ENCODE data around the gene UBTD2. TPM values are rescaled to one million over a fixed set of nuclear protein-coding genes. Genes with fewer than 3 reads are reported as not detected.

The UBTD2 gene
- total and polyA plus RNA-seq, 9 of the 15 experiments (the other 6 are each of a cell fraction or from before 2014, with no cell fraction given), result 0.01 to 0.46 (median 0.15) TPM; not detected in 1

GRCh38 chr5:172177176-172177575, 106.4 kb downstream of the UBTD2 start:
- H3K9ac ChIP-seq (ENCODE audit: insufficient read depth in 1 of 2, low read depth in 2 of 2, low read length in 2 of 2), result no peak overlapping the region
- H3K4me2 ChIP-seq (ENCODE audit: insufficient read depth, low read length), result no peak overlapping the region
- in situ Hi-C loops (cut with MboI), result no loop called here
- intact Hi-C loops (cut with micrococcal nuclease), result no loop called here
- no peak overlapping the region for H2AFZ ChIP-seq (ENCODE audit: low read depth, low read length)
- FAIRE-seq (no peak), DNase-seq (ENCODE audit: extremely low read depth in 1 of 4, low spot score in 3 of 4) (no peak), ATAC-seq (no peak)
- no peaks in the 10 kb centered on the region for H3K27me3 ChIP-seq (ENCODE audit: control insufficient read depth in 2 of 2, insufficient read depth in 2 of 2, low read length in 2 of 2)
- WGBS (ENCODE audit: insufficient coverage, low coverage, missing lambda C conversion rate), result 53% methylated on average over 7 of the region's 7 CpGs
- H3K9me1 ChIP-seq (ENCODE audit: control insufficient read depth, insufficient read depth, low read length), result no peaks in the 10 kb centered on the region
- H3K36me3 ChIP-seq (ENCODE audit: control insufficient read depth, insufficient read depth, low read length), result no peaks in the 10 kb centered on the region
- no peak overlapping the region for H3K4me3 ChIP-seq
- 0 out of 2 replicates have a peak, but pooled peaks cover 2% of the 10 kb centered on the region for H3K9me3 ChIP-seq (replicated peaks; ENCODE audit: control insufficient read depth, insufficient read depth, low read depth, low read length)
- ChIA-PET POLR2A (interaction anchor here (0.5 to 0.7 kb wide), 2 partner anchors 13 to 49 kb away, joined by 3 read pairs; no protein-coding TSS in a partner anchor), CTCF (ENCODE audit: low intra/inter-chr PET ratio) (no interaction called here)
- no peaks in the 10 kb centered on the region for H4K20me1 ChIP-seq (replicated peaks; ENCODE audit: control insufficient read depth, insufficient read depth, low read length)
- H3K79me2 ChIP-seq (ENCODE audit: control insufficient read depth, insufficient read depth, low read length), result no peaks in the 10 kb centered on the region
- H3K27ac ChIP-seq (ENCODE audit: extremely low read depth, low read depth, low read length), result no peak overlapping the region
- BruUV-seq (replicated peaks), result no TSS peak
- no peak for TF ChIP-seq ZNF165 (CRISPR knock-in tag; IDR thresholded peaks at IDR 0.05; ENCODE audit: borderline replicate concordance)
- no peak for TF ChIP-seq ZNF561 (CRISPR knock-in tag; conservative IDR thresholded peaks at IDR 0.05)
- TF ChIP-seq ATF7 (IDR thresholded peaks at IDR 0.05), result no peak
- TF ChIP-seq NONO (IDR thresholded peaks at IDR 0.05; ENCODE audit: low read depth in 2 of 2, low read length in 1 of 2), result no peak
- TF ChIP-seq PPARD (CRISPR knock-in tag; IDR thresholded peaks at IDR 0.05), result no peak
- TF ChIP-seq ZBTB9 (CRISPR knock-in tag; IDR thresholded peaks at IDR 0.05), result no peak
- no peak for TF ChIP-seq NR2F6 (CRISPR knock-in tag; IDR thresholded peaks at IDR 0.05)
- TF ChIP-seq COPS2 (conservative IDR thresholded peaks at IDR 0.05), result no peak
- TF ChIP-seq CEBPB (tag; IDR thresholded peaks at IDR 0.05), result no peak
- no peak for TF ChIP-seq ZBTB33 (CRISPR knock-in tag; IDR thresholded peaks at IDR 0.05)
- no peak for TF ChIP-seq PURB (CRISPR knock-in tag; IDR thresholded peaks at IDR 0.05; ENCODE audit: low read depth)
- TF ChIP-seq KLF16 (IDR thresholded peaks at IDR 0.05), result no peak
- no peak for TF ChIP-seq RBBP5 (IDR thresholded peaks at IDR 0.05; ENCODE audit: borderline replicate concordance, insufficient read depth, low read length, poor library complexity, severe bottlenecking)
- TF ChIP-seq NUFIP1 (IDR thresholded peaks at IDR 0.05; ENCODE audit: partially characterized antibody), result no peak
- TF ChIP-seq TAL1 (IDR thresholded peaks at IDR 0.05), result no peak
- no peak for TF ChIP-seq HES1 (IDR thresholded peaks at IDR 0.05; ENCODE audit: low read depth)
- no peak for TF ChIP-seq PHB2 (IDR thresholded peaks at IDR 0.05; ENCODE audit: low read depth)
- H3K4me1 ChIP-seq (replicated peaks in 1 of 2; ENCODE audit: control insufficient read depth in 2 of 2, insufficient read depth in 2 of 2, low read length in 2 of 2), result peaks cover 6 to 25% of the 10 kb centered on the region in 2 experiments; a peak in 4 of 5 replicates
